Panc1 (cell line): Measurements from ENCODE around the gene RBM11.

Experiments used
- CTCF ChIP-seq: fragments of 450-650 bp; IDR thresholded peaks from 2 replicates; pipeline ENCODE4 v1.5.1; 2017; ENCODE audit warnings: mild to moderate bottlenecking
- POLR2AphosphoS5 ChIP-seq: IDR thresholded peaks from 2 replicates; pipeline ENCODE4 v1.6.1; 2012; ENCODE audit warnings: mild to moderate bottlenecking, low read depth, low read length, moderate library complexity

- no peak for TF ChIP-seq POLR2AphosphoS5
- no peak for TF ChIP-seq CTCF
These were observed 23.3 kb downstream of the RBM11 start for GRCh38 chr21:14239281-14239680.
